HepG2 (cell line): Measurements from ENCODE around the gene POLR1G. TPM values are rescaled to one million over a fixed set of nuclear protein-coding genes. Genes with fewer than 3 reads are reported as not detected.

Experiments used
- ATAC-seq: fragments of 200-7000 bp; cut with Tn5 transposase; 3 replicates; pipeline ENCODE4 v1.9.1; 2020; ENCODE audit warnings: mild to moderate bottlenecking, moderate library complexity
- BruUV-seq: library from RNA; stranded (reverse); fragments of 400-500 nt; replicated peaks from 2 replicates; lab custom pipeline; 2021; lab: Mats Ljungman, UMichigan
- CTCF ChIA-PET: fragments of 300-600 bp; formaldehyde crosslinking; extraction: SDS; loops from one replicate; lab custom pipeline; 2021; ENCODE audit warnings: low total read pairs, inconsistent platforms, low intra/inter-chr PET ratio; lab: Yijun Ruan, JAX
- POLR2A ChIA-PET: fragments of 350-600 bp; sonication (Branson Sonifier 250); formaldehyde crosslinking; loops from one replicate; lab custom pipeline; 2020; ENCODE audit warnings: antibody characterized with exemption, inconsistent platforms; lab: Yijun Ruan, JAX
- DNase-seq: peaks from one replicate; pipeline ENCODE4 v3.0.0-alpha.2; 2015; ENCODE audit warnings: low spot score
- FAIRE-seq: peaks from 3 replicates; lab custom pipeline; 2011; peaks lifted over from hg19 to GRCh38; lab: Jason Lieb, UNC
- H2AFZ ChIP-seq: one replicate; pipeline ENCODE4 v1.6.1; 2011; ENCODE audit warnings: low read length, inconsistent platforms
- H3K27ac ChIP-seq: fragments of 300-600 bp; 3 replicates; pipeline ENCODE4 v1.8.0; 2011; ENCODE audit warnings: mixed run types, mild to moderate bottlenecking, mixed read lengths, low read length, inconsistent platforms; ENCODE audit not compliant: insufficient read depth; ENCODE audit errors: extremely low read length
- H3K27me3 ChIP-seq, 2 experiments: fragments of 200-600 bp in 1 of 2; 2 replicates in 1 of 2; 3 replicates in 1 of 2; pipeline versions ENCODE4 v1.6.0 to v1.8.0; 2011; ENCODE audit warnings: low read length in 2 of 2, mild to moderate bottlenecking in 2 of 2, moderate library complexity in 2 of 2, inconsistent platforms in 1 of 2; ENCODE audit not compliant: insufficient read depth in 2 of 2, control insufficient read depth in 1 of 2
- H3K36me3 ChIP-seq, 2 experiments: fragments of 200-600 bp in 1 of 2; replicated peaks in 1 of 2; 2 replicates in 1 of 2; 3 replicates in 1 of 2; pipeline versions ENCODE4 v1.5.1 to v1.8.0; 2011; ENCODE audit warnings: low read length in 2 of 2, inconsistent platforms in 1 of 2; ENCODE audit not compliant: insufficient read depth in 2 of 2, control insufficient read depth in 1 of 2
- H3K4me1 ChIP-seq: 2 replicates; pipeline ENCODE4 v1.5.1; 2012; ENCODE audit warnings: low read length, inconsistent platforms; ENCODE audit not compliant: insufficient read depth
- H3K4me2 ChIP-seq: 2 replicates; pipeline ENCODE4 v1.6.0; 2011; ENCODE audit warnings: low read depth, low read length, inconsistent platforms
- H3K4me3 ChIP-seq, 3 experiments: fragments of 200-600 bp in 1 of 3; sonication (generic), shearing (Covaris generic) in 1 of 3; replicated peaks in 1 of 3; 2 replicates each; pipeline ENCODE4 v1.5.1; 2011 to 2016; ENCODE audit warnings: low read length in 3 of 3, inconsistent platforms in 2 of 3, low read depth in 2 of 3, mild to moderate bottlenecking in 2 of 3, control low read depth in 1 of 3, mixed read lengths in 1 of 3; ENCODE audit not compliant: insufficient read depth in 1 of 3
- H3K79me2 ChIP-seq: one replicate; pipeline ENCODE4 v1.6.1; 2011; ENCODE audit warnings: low read length, inconsistent platforms; ENCODE audit not compliant: insufficient read depth
- H3K9ac ChIP-seq: 2 replicates; pipeline ENCODE4 v1.6.0; 2011; ENCODE audit warnings: mild to moderate bottlenecking, low read depth, low read length, inconsistent platforms; ENCODE audit not compliant: insufficient read depth
- H3K9me3 ChIP-seq: 2 replicates; pipeline ENCODE4 v1.5.1; 2012; ENCODE audit warnings: mild to moderate bottlenecking, low read length
- H4K20me1 ChIP-seq: 2 replicates; pipeline ENCODE4 v1.6.0; 2011; ENCODE audit warnings: inconsistent platforms, mild to moderate bottlenecking, low read length, moderate library complexity; ENCODE audit not compliant: insufficient read depth
- AGO2 ChIP-seq: fragments of 200-400 bp; formaldehyde crosslinking; optimal IDR thresholded peaks from 2 replicates; pipeline ENCODE3; 2017; ENCODE audit warnings: mild to moderate bottlenecking, low read depth, low read length, moderate library complexity
- POLR2G ChIP-seq: fragments of 200-400 bp; formaldehyde crosslinking; IDR thresholded peaks from 2 replicates; pipeline ENCODE4 v1.6.1; 2018; ENCODE audit warnings: mild to moderate bottlenecking, low read depth, low read length, moderate library complexity
- ZC3H13 ChIP-seq: sonication (generic); formaldehyde crosslinking; IDR thresholded peaks from 2 replicates; pipeline ENCODE4 v1.8.1; 2023; ENCODE audit warnings: mild to moderate bottlenecking, missing genetic modification reagents, moderate library complexity
- ZFP62 ChIP-seq: sonication (generic); formaldehyde crosslinking; IDR thresholded peaks from 2 replicates; pipeline ENCODE4 v1.4.0; 2020; ENCODE audit warnings: missing genetic modification reagents
- WGBS: methylation state at CpG from one replicate; pipeline ENCODE4 v1.1.6; 2017; ENCODE audit warnings: low lambda C conversion rate; 5-methylcytosine and 5-hydroxymethylcytosine counted together
- in situ Hi-C: cut with HindIII; loops from 2 replicates; pipeline ENCODE4 v1.10.0; 2017; ENCODE audit warnings: low pct_unique_long_range_greater_than_20kb; ENCODE audit not compliant: extremely low pct_ligation_motif_present
- intact Hi-C: fragments of 100-400 bp; cut with micrococcal nuclease; formaldehyde crosslinking; loops from one replicate; pipeline ENCODE4 v1.10.0; 2022; ENCODE audit not compliant: unreplicated experiment
- polyA plus RNA-seq, 8 experiments: library from polyadenylated mRNA; depleted of rRNA in 3 of 8; stranded (reverse) in 7 of 8; unstranded in 1 of 8; fragments of >200 nt; fragmentation: Illumina TruSeq in 4 of 8; extraction: Trizol in 4 of 8; gene quantifications; 2 replicates each; pipeline versions ENCODE4 v1.2.1 to v1.2.3, GENCODE V29; 2011 to 2016; ENCODE audit warnings: low read depth in 4 of 8, missing spikeins in 1 of 8, mixed read lengths in 1 of 8; ENCODE audit not compliant: insufficient read depth in 1 of 8
- total RNA-seq, 5 experiments: library from RNA; depleted of rRNA; stranded (reverse); fragments of >200 nt; fragmentation: Illumina TruSeq; extraction: Trizol; gene quantifications; 2 replicates each; pipeline ENCODE4 v1.2.3, GENCODE V29; 2016; ENCODE audit warnings: low read depth in 1 of 5
- TF ChIP-seq, protein P1 (sequence below): sonication (generic); formaldehyde crosslinking; IDR thresholded peaks from 2 replicates; pipeline ENCODE4 v1.4.0; 2020; ENCODE audit warnings: mild to moderate bottlenecking, missing genetic modification reagents, borderline replicate concordance

The POLR1G gene
- total and polyA plus RNA-seq, 2 of the 13 experiments (the other 11 are each of a cell fraction or from before 2014, with no cell fraction given), result 3.5 to 20.8 TPM

DNA sequence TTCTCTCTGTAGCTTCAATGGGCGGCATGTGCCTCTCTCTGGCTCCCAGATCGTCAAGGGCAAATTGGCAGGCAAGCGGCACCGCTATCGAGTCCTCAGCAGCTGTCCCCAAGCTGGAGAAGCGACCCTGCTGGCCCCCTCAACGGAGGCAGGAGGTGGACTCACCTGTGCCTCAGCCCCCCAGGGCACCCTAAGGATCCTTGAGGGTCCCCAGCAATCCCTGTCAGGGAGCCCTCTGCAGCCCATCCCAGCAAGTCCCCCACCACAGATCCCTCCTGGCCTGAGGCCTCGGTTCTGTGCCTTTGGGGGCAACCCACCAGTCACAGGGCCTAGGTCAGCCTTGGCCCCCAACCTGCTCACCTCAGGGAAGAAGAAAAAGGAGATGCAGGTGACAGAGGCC lies 1.7 kb downstream of the POLR1G start:
- ChIA-PET POLR2A (no interaction called here), CTCF (no interaction called here)
- ATAC-seq, result no peak
- no peaks in the 10 kb centered on the region for H4K20me1 ChIP-seq
- intact Hi-C loops, result no loop called here
- no peak overlapping the region for H3K27ac ChIP-seq
- in situ Hi-C loops, result no loop called here
- no peak overlapping the region; the same call in 1 of the 2 replicates for H3K4me2 ChIP-seq
- H3K36me3 ChIP-seq, result peaks cover 5 to 7% of the 10 kb centered on the region in 2 experiments; a peak in 3 of 5 replicates
- H3K4me3 ChIP-seq, result no peak overlapping the region
- BruUV-seq, result no TSS peak
- H3K27me3 ChIP-seq, result no peaks in the 10 kb centered on the region; a peak in 1 of 5 replicates
- 96% methylated on average over 6 of the region's 8 CpGs for WGBS
- no peak for FAIRE-seq
- no peak overlapping the region for H3K9ac ChIP-seq
- no peak for TF ChIP-seq ZFP62 (CRISPR knock-in tag)
- peak; percentile 65 for TF ChIP-seq AGO2
- H3K9me3 ChIP-seq, result no peaks in the 10 kb centered on the region
- peaks cover 23% of the 10 kb centered on the region for H3K4me1 ChIP-seq
- H3K79me2 ChIP-seq, result peaks cover 23% of the 10 kb centered on the region
- no peak overlapping the region for H2AFZ ChIP-seq
- no peak for DNase-seq

DNA sequence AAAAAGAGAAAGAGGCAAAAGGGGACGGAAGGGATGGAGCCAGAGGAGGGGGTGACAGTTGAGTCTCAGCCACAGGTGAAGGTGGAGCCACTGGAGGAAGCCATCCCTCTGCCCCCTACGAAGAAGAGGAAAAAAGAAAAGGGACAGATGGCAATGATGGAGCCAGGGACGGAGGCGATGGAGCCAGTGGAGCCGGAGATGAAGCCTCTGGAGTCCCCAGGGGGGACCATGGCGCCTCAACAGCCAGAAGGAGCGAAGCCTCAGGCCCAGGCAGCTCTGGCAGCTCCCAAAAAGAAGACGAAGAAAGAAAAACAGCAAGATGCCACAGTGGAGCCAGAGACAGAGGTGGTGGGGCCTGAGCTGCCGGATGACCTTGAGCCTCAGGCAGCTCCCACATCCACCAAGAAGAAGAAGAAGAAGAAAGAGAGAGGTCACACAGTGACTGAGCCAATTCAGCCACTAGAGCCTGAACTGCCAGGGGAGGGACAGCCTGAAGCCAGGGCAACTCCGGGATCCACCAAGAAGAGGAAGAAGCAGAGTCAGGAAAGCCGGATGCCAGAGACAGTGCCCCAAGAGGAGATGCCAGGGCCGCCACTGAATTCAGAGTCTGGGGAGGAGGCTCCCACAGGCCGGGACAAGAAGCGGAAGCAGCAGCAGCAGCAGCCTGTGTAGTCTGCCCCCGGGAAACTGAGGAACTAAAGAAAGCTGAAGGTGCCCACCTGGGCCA lies 2.5 kb downstream of the POLR1G start:
- ATAC-seq, result no peak
- Histone ChIP-seq H3K4me3 (no peak overlapping the region), H3K4me1 (peaks cover 14% of the 10 kb centered on the region), H3K27me3 (no peaks in the 10 kb centered on the region; a peak in 1 of 5 replicates), H4K20me1 (no peaks in the 10 kb centered on the region), H3K9me3 (no peaks in the 10 kb centered on the region), H2AFZ (no peak overlapping the region), H3K27ac (no peak overlapping the region), H3K36me3 (peaks cover 7 to 11% of the 10 kb centered on the region in 2 experiments; a peak in 3 of 5 replicates), H3K79me2 (peaks cover 15% of the 10 kb centered on the region), H3K9ac (no peak overlapping the region), H3K4me2 (no peak overlapping the region)
- intact Hi-C loops (no loop called here), in situ Hi-C loops (no loop called here)
- BruUV-seq, result TSS peak; percentile 51
- ChIA-PET CTCF (no interaction called here), POLR2A (no interaction called here)
- no peak for DNase-seq
- WGBS, result 95% methylated on average over 15 of the region's 15 CpGs
- TF ChIP-seq POLR2G (peak; percentile 40; the same call in 1 of the 2 replicates), AGO2 (peak; percentile 37), ZC3H13 (0 out of 2 replicates have a peak, but pooled peaks have one; percentile 44)
- TF ChIP-seq, protein P1, sequence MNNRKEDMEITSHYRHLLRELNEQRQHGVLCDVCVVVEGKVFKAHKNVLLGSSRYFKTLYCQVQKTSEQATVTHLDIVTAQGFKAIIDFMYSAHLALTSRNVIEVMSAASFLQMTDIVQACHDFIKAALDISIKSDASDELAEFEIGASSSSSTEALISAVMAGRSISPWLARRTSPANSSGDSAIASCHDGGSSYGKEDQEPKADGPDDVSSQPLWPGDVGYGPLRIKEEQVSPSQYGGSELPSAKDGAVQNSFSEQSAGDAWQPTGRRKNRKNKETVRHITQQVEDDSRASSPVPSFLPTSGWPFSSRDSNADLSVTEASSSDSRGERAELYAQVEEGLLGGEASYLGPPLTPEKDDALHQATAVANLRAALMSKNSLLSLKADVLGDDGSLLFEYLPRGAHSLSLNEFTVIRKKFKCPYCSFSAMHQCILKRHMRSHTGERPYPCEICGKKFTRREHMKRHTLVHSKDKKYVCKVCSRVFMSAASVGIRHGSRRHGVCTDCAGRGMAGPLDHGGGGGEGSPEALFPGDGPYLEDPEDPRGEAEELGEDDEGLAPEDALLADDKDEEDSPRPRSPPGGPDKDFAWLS (CRISPR knock-in tag), result no peak
- FAIRE-seq, result no peak
